Osteoblast (primary cell): ENCODE data around the gene IGDCC3. TPM values are rescaled to one million over a fixed set of nuclear protein-coding genes. Genes with fewer than 3 reads are reported as not detected.

Experiments
- DNase-seq: peaks from one replicate; pipeline ENCODE4 v3.0.0; 2011; ENCODE audit warnings: low spot score, mixed read lengths; ENCODE audit not compliant: insufficient read length; ENCODE audit errors: missing footprints
- H2AFZ ChIP-seq: 2 replicates; pipeline ENCODE4 v1.6.0; 2011; ENCODE audit warnings: mild to moderate bottlenecking, low read length
- H3K27ac ChIP-seq: 2 replicates; pipeline ENCODE4 v1.5.1; 2011; ENCODE audit warnings: mild to moderate bottlenecking, low read depth, low read length, moderate library complexity
- H3K27me3 ChIP-seq: 2 replicates; pipeline ENCODE4 v1.6.0; 2012; ENCODE audit warnings: mild to moderate bottlenecking, control low read depth, inconsistent platforms, low read length, moderate library complexity; ENCODE audit not compliant: insufficient read depth
- H3K36me3 ChIP-seq: 2 replicates; pipeline ENCODE4 v1.5.1; 2011; ENCODE audit warnings: mild to moderate bottlenecking, low read length, control low read depth, moderate library complexity; ENCODE audit not compliant: insufficient read depth
- H3K4me1 ChIP-seq: 2 replicates; pipeline ENCODE4 v1.5.1; 2011; ENCODE audit warnings: mild to moderate bottlenecking, low read length, control low read depth, moderate library complexity; ENCODE audit not compliant: insufficient read depth
- H3K4me2 ChIP-seq: 2 replicates; pipeline ENCODE4 v1.6.0; 2011; ENCODE audit warnings: mild to moderate bottlenecking, low read length; ENCODE audit not compliant: insufficient read depth
- H3K4me3 ChIP-seq: fragments of 200-600 bp; sonication (generic); 3 replicates; pipeline ENCODE4 v1.5.1; 2012; ENCODE audit warnings: mild to moderate bottlenecking, low read length, inconsistent platforms; ENCODE audit not compliant: insufficient read depth
- H3K79me2 ChIP-seq: 2 replicates; pipeline ENCODE4 v1.6.0; 2012; ENCODE audit warnings: mild to moderate bottlenecking, low read length, control low read depth, inconsistent platforms; ENCODE audit not compliant: insufficient read depth
- H3K9me3 ChIP-seq: 2 replicates; pipeline ENCODE4 v1.5.1; 2011; ENCODE audit warnings: low read depth, low read length, control low read depth
- H4K20me1 ChIP-seq: 2 replicates; pipeline ENCODE4 v1.6.0; 2012; ENCODE audit warnings: mild to moderate bottlenecking, low read length, control low read depth; ENCODE audit not compliant: insufficient read depth
- CTCF ChIP-seq: IDR thresholded peaks from 2 replicates; pipeline ENCODE4 v1.5.1; 2011; ENCODE audit warnings: mild to moderate bottlenecking, low read depth, low read length, moderate library complexity; ENCODE audit errors: extremely low read depth
- total RNA-seq: library from RNA; depleted of rRNA; stranded (reverse); fragments of >200 nt; gene quantifications from 2 replicates; pipeline ENCODE4 v1.2.3, GENCODE V29; 2012

Gene IGDCC3
- total RNA-seq, 1 donor, result not detected

- Histone ChIP-seq H2AFZ (no peak overlapping the region), H3K79me2 (no peaks in the 10 kb centered on the region), H3K9me3 (no peaks in the 10 kb centered on the region), H3K36me3 (no peaks in the 10 kb centered on the region), H3K4me2 (no peak overlapping the region), H3K27ac (no peak overlapping the region), H3K4me3 (no peak overlapping the region), H4K20me1 (no peaks in the 10 kb centered on the region), H3K4me1 (peaks cover 18% of the 10 kb centered on the region), H3K27me3 (no peaks in the 10 kb centered on the region)
- TF ChIP-seq CTCF, result no peak
- DNase-seq, result peak; percentile 35
These were observed 28.1 kb upstream of the IGDCC3 start for GRCh38 chr15:65405791-65406423.

GRCh38 chr15:65404186-65404872 lies 26.5 kb upstream of the IGDCC3 start:
- no peak for TF ChIP-seq CTCF
- peak; percentile 62 for DNase-seq
- H3K4me1 ChIP-seq, result peaks cover 13% of the 10 kb centered on the region
- no peaks in the 10 kb centered on the region for H3K27me3 ChIP-seq
- H2AFZ ChIP-seq, result no peak overlapping the region
- no peak overlapping the region for H3K27ac ChIP-seq
- no peak overlapping the region for H3K4me3 ChIP-seq
- H3K79me2 ChIP-seq, result no peaks in the 10 kb centered on the region
- no peaks in the 10 kb centered on the region for H3K36me3 ChIP-seq
- H4K20me1 ChIP-seq, result no peaks in the 10 kb centered on the region
- H3K9me3 ChIP-seq, result no peaks in the 10 kb centered on the region
- no peak overlapping the region for H3K4me2 ChIP-seq

- peak; percentile 36 for DNase-seq
- no peaks in the 10 kb centered on the region for H3K36me3 ChIP-seq
- no peak overlapping the region for H3K27ac ChIP-seq
- H3K4me1 ChIP-seq, result no peaks in the 10 kb centered on the region
- no peak for TF ChIP-seq CTCF
- H3K79me2 ChIP-seq, result no peaks in the 10 kb centered on the region
- H3K27me3 ChIP-seq, result no peaks in the 10 kb centered on the region
- no peaks in the 10 kb centered on the region for H4K20me1 ChIP-seq
- H3K4me2 ChIP-seq, result no peak overlapping the region
- no peak overlapping the region for H3K4me3 ChIP-seq
- no peaks in the 10 kb centered on the region for H3K9me3 ChIP-seq
- no peak overlapping the region for H2AFZ ChIP-seq
These were observed 25.2 kb upstream of the IGDCC3 start for GRCh38 chr15:65402961-65403360.

- DNase-seq, result no peak
- no peak for TF ChIP-seq CTCF
These were observed 23.9 kb upstream of the IGDCC3 start for GRCh38 chr15:65401611-65402240.

More at GRCh38 chr15:65401611-65402240, 23.9 kb upstream of the IGDCC3 start:
- Histone ChIP-seq H4K20me1 (no peaks in the 10 kb centered on the region), H3K4me3 (no peak overlapping the region), H3K79me2 (no peaks in the 10 kb centered on the region), H3K9me3 (no peaks in the 10 kb centered on the region), H3K4me1 (no peaks in the 10 kb centered on the region), H3K27me3 (peaks cover 6% of the 10 kb centered on the region), H3K27ac (no peak overlapping the region), H3K36me3 (no peaks in the 10 kb centered on the region), H2AFZ (no peak overlapping the region), H3K4me2 (no peak overlapping the region)
